Lower lobe of right lung (tissue), 2 donors: ENCODE data around the gene NGF. TPM values are rescaled to one million over a fixed set of nuclear protein-coding genes. Genes with fewer than 3 reads are reported as not detected.

Experiments used
- ATAC-seq, 2 donors: fragments of 200-7000 bp; cut with Tn5 transposase; one replicate each; pipeline ENCODE4 v1.9.1; 2020 to 2022; ENCODE audit warnings: mild to moderate bottlenecking in 2 of 2, moderate library complexity in 2 of 2
- DNase-seq: peaks from one replicate; pipeline ENCODE4 v3.0.0-alpha.2; 2020
- H3K27ac ChIP-seq: fragments of 200-600 bp; one replicate; pipeline ENCODE4 v1.8.0; 2022
- H3K27me3 ChIP-seq: fragments of 200-600 bp; one replicate; pipeline ENCODE4 v1.8.0; 2022; ENCODE audit warnings: low read depth
- H3K36me3 ChIP-seq: fragments of 200-600 bp; one replicate; pipeline ENCODE4 v1.8.0; 2022; ENCODE audit warnings: mild to moderate bottlenecking
- H3K4me1 ChIP-seq: fragments of 200-600 bp; one replicate; pipeline ENCODE4 v1.8.0; 2022
- H3K4me3 ChIP-seq: fragments of 200-600 bp; one replicate; pipeline ENCODE4 v1.8.0; 2022; ENCODE audit warnings: mild to moderate bottlenecking
- H3K9me3 ChIP-seq: fragments of 200-600 bp; one replicate; pipeline ENCODE4 v1.8.0; 2022
- intact Hi-C: fragments of 100-400 bp; cut with DNase I; formaldehyde crosslinking; loops from one replicate; pipeline ENCODE4 v1.11.0; 2022
- total RNA-seq: library from RNA; stranded (reverse); fragmentation: NEBNext Ultra II Directional; extraction: Animal tissue kit (Norgen Biotek cat#: 25700); gene quantifications from one replicate; pipeline ENCODE4 v1.2.1, GENCODE V29; 2021
- TF ChIP-seq, protein P1 (sequence below): fragments of 200-600 bp; IDR thresholded peaks from one replicate; pipeline ENCODE4 v1.8.0; 2022; ENCODE audit warnings: antibody characterized with exemption, mild to moderate bottlenecking
- donor health status: DM: no; HTN: yes; CAD: no; lungs with severe emphysema.

The NGF gene
- total RNA-seq, 1 donor from 2014 or later = 0.97 TPM

- Histone ChIP-seq H3K4me1 (no peaks in the 10 kb centered on the region), H3K36me3 (no peaks in the 10 kb centered on the region), H3K27ac (no peak overlapping the region), H3K4me3 (no peak overlapping the region), H3K9me3 (no peaks in the 10 kb centered on the region), H3K27me3 (no peaks in the 10 kb centered on the region)
- ATAC-seq = no peak
- intact Hi-C loops = no loop called here
- DNase-seq = no peak
- TF ChIP-seq, protein P1, sequence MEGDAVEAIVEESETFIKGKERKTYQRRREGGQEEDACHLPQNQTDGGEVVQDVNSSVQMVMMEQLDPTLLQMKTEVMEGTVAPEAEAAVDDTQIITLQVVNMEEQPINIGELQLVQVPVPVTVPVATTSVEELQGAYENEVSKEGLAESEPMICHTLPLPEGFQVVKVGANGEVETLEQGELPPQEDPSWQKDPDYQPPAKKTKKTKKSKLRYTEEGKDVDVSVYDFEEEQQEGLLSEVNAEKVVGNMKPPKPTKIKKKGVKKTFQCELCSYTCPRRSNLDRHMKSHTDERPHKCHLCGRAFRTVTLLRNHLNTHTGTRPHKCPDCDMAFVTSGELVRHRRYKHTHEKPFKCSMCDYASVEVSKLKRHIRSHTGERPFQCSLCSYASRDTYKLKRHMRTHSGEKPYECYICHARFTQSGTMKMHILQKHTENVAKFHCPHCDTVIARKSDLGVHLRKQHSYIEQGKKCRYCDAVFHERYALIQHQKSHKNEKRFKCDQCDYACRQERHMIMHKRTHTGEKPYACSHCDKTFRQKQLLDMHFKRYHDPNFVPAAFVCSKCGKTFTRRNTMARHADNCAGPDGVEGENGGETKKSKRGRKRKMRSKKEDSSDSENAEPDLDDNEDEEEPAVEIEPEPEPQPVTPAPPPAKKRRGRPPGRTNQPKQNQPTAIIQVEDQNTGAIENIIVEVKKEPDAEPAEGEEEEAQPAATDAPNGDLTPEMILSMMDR = no peak
Measured at GRCh38 chr1:115356356-115356755, 18.3 kb upstream of the NGF start.

DNA sequence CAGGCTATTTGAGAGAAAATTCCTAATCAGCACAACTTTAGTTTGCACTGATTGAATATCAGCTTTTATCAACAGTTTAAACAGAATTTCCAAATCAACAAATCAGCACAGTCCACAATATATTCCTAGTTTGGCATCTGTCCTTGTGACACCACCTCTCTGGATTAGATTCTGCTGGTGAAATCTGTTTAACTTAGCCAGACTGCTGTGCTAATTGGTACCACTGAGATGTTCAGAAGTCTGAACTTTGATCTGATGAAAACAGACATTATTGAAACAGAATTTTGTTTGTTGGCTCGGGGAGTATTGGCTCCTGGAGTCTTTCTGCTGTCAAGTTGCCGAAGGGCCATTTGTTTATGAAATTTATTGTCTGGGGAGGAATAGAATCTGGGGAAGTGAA lies 17.0 kb upstream of the NGF start:
- no peaks in the 10 kb centered on the region for H3K27me3 ChIP-seq
- TF ChIP-seq, protein P1 = no peak
- no peak overlapping the region for H3K27ac ChIP-seq
- H3K4me3 ChIP-seq = no peak overlapping the region
- DNase-seq (no peak), ATAC-seq (no peak)
- intact Hi-C loops = no loop called here
- H3K36me3 ChIP-seq = no peaks in the 10 kb centered on the region
- no peaks in the 10 kb centered on the region for H3K9me3 ChIP-seq
- H3K4me1 ChIP-seq = no peaks in the 10 kb centered on the region

DNA sequence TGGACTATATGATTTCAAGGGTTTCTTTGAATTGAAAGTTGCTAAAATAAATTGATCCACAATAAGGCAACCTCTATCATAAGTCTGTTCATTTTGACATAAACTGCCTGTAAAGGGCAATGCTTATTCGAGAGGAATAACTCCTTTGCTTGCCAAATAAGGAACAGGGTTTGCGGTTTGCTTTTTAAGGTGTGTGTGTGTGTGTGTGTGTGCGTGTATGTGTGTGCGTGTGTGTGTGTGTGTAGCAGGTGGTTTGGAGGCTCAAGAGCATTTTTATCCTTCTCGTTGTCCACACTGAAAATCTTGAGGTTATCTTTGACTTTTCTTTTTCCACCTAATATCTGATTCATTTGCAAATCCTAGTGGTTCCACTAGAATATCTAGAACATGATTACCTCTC lies 13.1 kb upstream of the NGF start:
- TF ChIP-seq, protein P1 = no peak
- no peak overlapping the region for H3K27ac ChIP-seq
- no peaks in the 10 kb centered on the region for H3K9me3 ChIP-seq
- no peak for DNase-seq
- no peaks in the 10 kb centered on the region for H3K27me3 ChIP-seq
- intact Hi-C loops = no loop called here
- ATAC-seq = no peak
- no peaks in the 10 kb centered on the region for H3K36me3 ChIP-seq
- H3K4me1 ChIP-seq = no peaks in the 10 kb centered on the region
- H3K4me3 ChIP-seq = no peak overlapping the region

DNA sequence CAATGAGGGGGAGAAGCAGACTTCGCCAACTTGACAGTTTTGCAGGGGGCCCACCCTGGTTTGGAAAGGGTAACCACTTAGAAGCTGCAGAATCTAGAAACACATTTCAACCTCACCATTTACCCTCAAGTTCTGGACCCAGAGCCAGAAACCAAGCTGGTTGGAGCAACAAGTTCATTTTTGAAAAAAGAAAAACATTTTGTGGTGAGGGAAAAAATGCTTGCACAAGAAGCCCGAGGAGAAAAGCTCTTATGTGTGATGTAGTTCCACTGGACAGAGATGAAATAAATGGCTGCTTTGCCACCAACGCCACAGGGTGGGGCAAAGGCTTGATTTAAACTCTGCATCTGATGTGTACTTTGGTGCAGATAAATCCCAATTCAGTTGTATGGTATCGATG lies 10.6 kb upstream of the NGF start:
- Histone ChIP-seq H3K4me1 (no peaks in the 10 kb centered on the region), H3K27ac (no peak overlapping the region), H3K36me3 (no peaks in the 10 kb centered on the region), H3K4me3 (no peak overlapping the region), H3K27me3 (no peaks in the 10 kb centered on the region), H3K9me3 (no peaks in the 10 kb centered on the region)
- ATAC-seq (no peak), DNase-seq (no peak)
- TF ChIP-seq, protein P1 = no peak
- intact Hi-C loops = no loop called here

DNA sequence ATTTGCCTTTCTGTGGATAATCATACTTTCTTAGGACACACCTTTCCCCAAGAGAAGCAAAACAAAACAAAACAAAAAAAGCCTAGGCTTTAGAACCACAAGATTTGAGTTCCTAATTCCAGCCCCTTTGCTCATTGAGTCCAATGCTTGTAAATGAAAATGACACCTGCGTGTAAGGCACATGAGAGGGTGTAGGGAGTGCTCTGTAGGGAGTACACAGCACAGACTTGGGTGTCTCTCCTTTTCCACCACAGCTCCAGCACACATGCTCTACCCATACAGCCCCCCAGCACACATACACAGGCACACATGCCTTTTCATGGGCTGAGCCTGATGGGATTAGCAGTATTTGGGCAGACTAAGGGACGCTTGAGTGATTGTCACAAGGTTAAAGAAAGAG lies 9.2 kb upstream of the NGF start:
- Histone ChIP-seq H3K27me3 (no peaks in the 10 kb centered on the region), H3K36me3 (no peaks in the 10 kb centered on the region), H3K4me1 (no peaks in the 10 kb centered on the region), H3K4me3 (no peak overlapping the region), H3K27ac (no peak overlapping the region), H3K9me3 (no peaks in the 10 kb centered on the region)
- no peak for ATAC-seq
- TF ChIP-seq, protein P1 = no peak
- intact Hi-C loops = no loop called here
- no peak for DNase-seq

- no peaks in the 10 kb centered on the region for H3K36me3 ChIP-seq
- no peak for DNase-seq
- H3K4me3 ChIP-seq = no peak overlapping the region
- H3K27me3 ChIP-seq = peaks cover 9% of the 10 kb centered on the region
- no peaks in the 10 kb centered on the region for H3K4me1 ChIP-seq
- TF ChIP-seq, protein P1 = no peak
- no peak overlapping the region for H3K27ac ChIP-seq
- intact Hi-C loops = no loop called here
- no peaks in the 10 kb centered on the region for H3K9me3 ChIP-seq
- no peak for ATAC-seq
Measured at GRCh38 chr1:115343200-115343737, 5.2 kb upstream of the NGF start.
